HEK293 (cell line): ENCODE results near the gene MID1IP1.
A peak's percentile ranks its signal among the peaks of the same experiment; 100 is the strongest.

Experiments
- KLF8 ChIP-seq: fragments of 450-650 bp; formaldehyde crosslinking; IDR thresholded peaks from 2 replicates; pipeline ENCODE4 v1.5.1; 2016; ENCODE audit warnings: missing biosample characterization, missing genetic modification characterization
- KLF9 ChIP-seq: fragments of 450-650 bp; formaldehyde crosslinking; IDR thresholded peaks from 2 replicates; pipeline ENCODE4 v1.5.1; 2016; ENCODE audit warnings: missing biosample characterization, missing genetic modification characterization, low read depth
- PATZ1 ChIP-seq: fragments of 450-650 bp; formaldehyde crosslinking; IDR thresholded peaks from 2 replicates; pipeline ENCODE4 v1.5.1; 2016; ENCODE audit warnings: missing biosample characterization, missing genetic modification characterization
- PRDM10 ChIP-seq: fragments of 450-650 bp; formaldehyde crosslinking; IDR thresholded peaks from 2 replicates; pipeline ENCODE4 v1.5.1; 2016; ENCODE audit warnings: missing biosample characterization, missing genetic modification characterization
- SP2 ChIP-seq: fragments of 450-650 bp; formaldehyde crosslinking; IDR thresholded peaks from 2 replicates; pipeline ENCODE4 v1.5.1; 2016; ENCODE audit warnings: missing biosample characterization, missing genetic modification characterization
- SP3 ChIP-seq: fragments of 450-650 bp; formaldehyde crosslinking; IDR thresholded peaks from 2 replicates; pipeline ENCODE4 v1.5.1; 2016; ENCODE audit warnings: missing biosample characterization, missing genetic modification characterization
- ZBTB11 ChIP-seq: fragments of 450-650 bp; formaldehyde crosslinking; conservative IDR thresholded peaks from 2 replicates; pipeline ENCODE4 v1.5.1; 2016; ENCODE audit warnings: low read depth, missing biosample characterization, missing genetic modification characterization
- ZBTB7A ChIP-seq: fragments of 450-650 bp; formaldehyde crosslinking; IDR thresholded peaks from 2 replicates; pipeline ENCODE4 v1.5.1; 2016; ENCODE audit warnings: low read depth, missing biosample characterization, missing genetic modification characterization
- ZNF18 ChIP-seq: fragments of 450-650 bp; formaldehyde crosslinking; IDR thresholded peaks from 2 replicates; pipeline ENCODE4 v1.5.1; 2016; ENCODE audit warnings: missing biosample characterization, missing genetic modification characterization
- ZNF600 ChIP-seq: fragments of 450-650 bp; formaldehyde crosslinking; IDR thresholded peaks from 2 replicates; pipeline ENCODE4 v1.5.1; 2016; ENCODE audit warnings: missing biosample characterization, missing genetic modification characterization
- TF ChIP-seq, protein P1 (sequence below): fragments of 450-650 bp; formaldehyde crosslinking; IDR thresholded peaks from 2 replicates; pipeline ENCODE4 v1.5.1; 2016; ENCODE audit warnings: missing biosample characterization, missing genetic modification characterization
- TF ChIP-seq, protein P2 (sequence below): fragments of 450-650 bp; formaldehyde crosslinking; optimal IDR thresholded peaks from 2 replicates; pipeline ENCODE3; 2016; ENCODE audit warnings: missing biosample characterization, mild to moderate bottlenecking, missing genetic modification characterization

Gene MID1IP1

DNA sequence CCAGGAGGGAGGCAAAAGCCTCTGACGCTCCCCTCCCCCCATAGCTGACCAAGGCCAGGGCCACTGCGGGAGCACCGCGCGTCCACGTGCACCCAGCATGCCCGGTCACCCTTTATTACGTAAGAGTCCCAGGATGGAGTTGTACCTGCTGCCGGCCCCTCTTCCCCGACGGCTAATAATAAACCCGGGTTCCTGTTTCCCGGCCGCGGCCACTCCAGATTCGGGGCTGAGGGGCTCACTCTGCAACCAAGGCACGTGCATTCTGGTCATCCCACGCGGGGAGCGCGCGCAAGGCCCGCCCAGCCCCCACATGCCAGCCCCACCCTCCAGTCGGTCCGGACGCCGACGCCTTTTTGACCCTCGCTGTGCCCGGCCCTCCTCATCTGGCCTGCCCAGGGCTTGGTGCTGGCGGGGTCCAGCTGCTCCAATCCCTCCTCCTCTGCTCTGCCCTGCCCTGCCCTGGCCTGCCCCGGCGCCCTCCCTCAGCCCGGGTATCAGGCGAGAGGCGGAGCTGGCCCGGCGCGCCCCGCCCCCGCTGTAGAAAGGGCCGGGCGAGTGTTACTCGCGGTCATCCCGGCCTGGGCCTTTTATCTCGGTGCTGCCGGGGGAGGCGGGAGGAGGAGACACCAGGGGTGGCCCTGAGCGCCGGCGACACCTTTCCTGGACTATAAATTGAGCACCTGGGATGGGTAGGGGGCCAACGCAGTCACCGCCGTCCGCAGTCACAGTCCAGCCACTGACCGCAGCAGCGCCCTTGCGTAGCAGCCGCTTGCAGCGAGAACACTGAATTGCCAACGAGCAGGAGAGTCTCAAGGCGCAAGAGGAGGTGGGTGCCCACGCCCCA lies 2.6 kb downstream of the MID1IP1 start (continued):
- peak; percentile 42 for TF ChIP-seq PATZ1
- TF ChIP-seq ZNF18 (tag by site-specific recombination) = no peak
- 0 out of 2 replicates have a peak, but pooled peaks have one; percentile 54 for TF ChIP-seq KLF9 (tag by site-specific recombination)
- TF ChIP-seq, protein P1, sequence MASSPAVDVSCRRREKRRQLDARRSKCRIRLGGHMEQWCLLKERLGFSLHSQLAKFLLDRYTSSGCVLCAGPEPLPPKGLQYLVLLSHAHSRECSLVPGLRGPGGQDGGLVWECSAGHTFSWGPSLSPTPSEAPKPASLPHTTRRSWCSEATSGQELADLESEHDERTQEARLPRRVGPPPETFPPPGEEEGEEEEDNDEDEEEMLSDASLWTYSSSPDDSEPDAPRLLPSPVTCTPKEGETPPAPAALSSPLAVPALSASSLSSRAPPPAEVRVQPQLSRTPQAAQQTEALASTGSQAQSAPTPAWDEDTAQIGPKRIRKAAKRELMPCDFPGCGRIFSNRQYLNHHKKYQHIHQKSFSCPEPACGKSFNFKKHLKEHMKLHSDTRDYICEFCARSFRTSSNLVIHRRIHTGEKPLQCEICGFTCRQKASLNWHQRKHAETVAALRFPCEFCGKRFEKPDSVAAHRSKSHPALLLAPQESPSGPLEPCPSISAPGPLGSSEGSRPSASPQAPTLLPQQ = no peak
- peak; percentile 39 for TF ChIP-seq ZNF600 (tag by site-specific recombination)
- TF ChIP-seq PRDM10 (tag by site-specific recombination) = 0 out of 2 replicates have a peak, but pooled peaks have one; percentile 14
- TF ChIP-seq ZBTB7A = no peak
- TF ChIP-seq, protein P2, sequence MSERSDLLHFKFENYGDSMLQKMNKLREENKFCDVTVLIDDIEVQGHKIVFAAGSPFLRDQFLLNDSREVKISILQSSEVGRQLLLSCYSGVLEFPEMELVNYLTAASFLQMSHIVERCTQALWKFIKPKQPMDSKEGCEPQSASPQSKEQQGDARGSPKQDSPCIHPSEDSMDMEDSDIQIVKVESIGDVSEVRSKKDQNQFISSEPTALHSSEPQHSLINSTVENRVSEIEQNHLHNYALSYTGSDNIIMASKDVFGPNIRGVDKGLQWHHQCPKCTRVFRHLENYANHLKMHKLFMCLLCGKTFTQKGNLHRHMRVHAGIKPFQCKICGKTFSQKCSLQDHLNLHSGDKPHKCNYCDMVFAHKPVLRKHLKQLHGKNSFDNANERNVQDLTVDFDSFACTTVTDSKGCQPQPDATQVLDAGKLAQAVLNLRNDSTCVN = peak; percentile 67
- peak; percentile 78 for TF ChIP-seq SP2
- peak; percentile 65 for TF ChIP-seq ZBTB11
- TF ChIP-seq SP3 (tag by site-specific recombination) = peak; percentile 75
- peak; percentile 64 for TF ChIP-seq KLF8 (tag by site-specific recombination)
